NCI-H2196 (cell line): ENCODE results near the gene LAMC3.

Experiments
- DNase-seq: peaks from one replicate; lab custom pipeline; 2025; ENCODE audit not compliant: unreplicated experiment; lab: John Stamatoyannopoulos, UW

The LAMC3 gene

DNA sequence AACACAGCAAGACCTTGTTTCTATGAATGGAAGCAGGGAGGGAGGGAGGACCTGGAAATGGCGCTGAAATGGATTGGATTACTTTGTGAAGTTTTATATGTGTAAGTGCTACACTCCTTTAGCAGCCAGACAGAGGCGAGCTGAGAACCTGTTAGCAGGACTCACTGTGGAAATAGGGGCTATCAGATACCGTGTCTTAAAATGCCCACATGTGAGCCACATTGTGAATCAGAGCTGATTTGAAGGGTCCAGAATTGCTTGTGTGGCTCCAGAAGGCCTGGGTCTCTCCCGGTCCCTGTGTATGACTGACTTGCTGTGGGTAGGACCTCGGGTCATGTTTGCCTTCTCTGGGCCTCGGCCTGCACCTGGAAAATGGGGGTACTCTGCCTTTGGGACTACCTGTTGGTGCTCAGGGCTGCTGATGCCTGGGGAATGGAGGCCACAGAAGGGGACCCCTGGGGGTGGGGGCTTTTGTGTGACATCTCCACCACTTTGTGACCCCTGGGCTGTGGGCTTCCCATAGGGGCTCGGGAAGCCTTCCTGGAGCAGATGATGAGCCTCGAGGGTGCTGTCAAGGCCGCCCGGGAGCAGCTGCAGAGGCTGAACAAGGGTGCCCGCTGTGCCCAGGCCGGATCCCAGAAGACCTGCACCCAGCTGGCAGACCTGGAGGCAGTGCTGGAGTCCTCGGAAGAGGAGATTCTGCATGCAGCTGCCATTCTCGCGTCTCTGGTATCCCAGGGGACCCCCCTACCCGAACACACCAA lies 63.3 kb downstream of the LAMC3 start:
- DNase-seq = no peak

DNA sequence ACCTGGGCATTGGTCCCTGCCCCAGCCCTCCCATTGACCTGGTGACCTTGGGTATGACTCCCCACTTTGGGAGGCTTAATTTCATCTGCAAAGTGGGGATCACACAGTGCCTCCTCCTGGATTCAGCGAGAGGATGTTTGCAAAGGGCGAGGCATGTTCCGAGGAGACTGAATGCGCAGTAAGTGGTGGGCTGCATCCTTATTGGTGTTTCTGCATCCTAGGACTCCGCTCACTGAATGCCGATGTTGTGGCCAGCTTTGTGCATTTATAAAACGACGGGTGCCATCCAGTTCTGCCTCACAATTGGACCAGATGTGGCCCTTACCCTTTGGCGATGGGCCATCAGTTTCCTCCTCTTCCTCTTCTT lies 63.9 kb downstream of the LAMC3 start:
- no peak for DNase-seq

DNA sequence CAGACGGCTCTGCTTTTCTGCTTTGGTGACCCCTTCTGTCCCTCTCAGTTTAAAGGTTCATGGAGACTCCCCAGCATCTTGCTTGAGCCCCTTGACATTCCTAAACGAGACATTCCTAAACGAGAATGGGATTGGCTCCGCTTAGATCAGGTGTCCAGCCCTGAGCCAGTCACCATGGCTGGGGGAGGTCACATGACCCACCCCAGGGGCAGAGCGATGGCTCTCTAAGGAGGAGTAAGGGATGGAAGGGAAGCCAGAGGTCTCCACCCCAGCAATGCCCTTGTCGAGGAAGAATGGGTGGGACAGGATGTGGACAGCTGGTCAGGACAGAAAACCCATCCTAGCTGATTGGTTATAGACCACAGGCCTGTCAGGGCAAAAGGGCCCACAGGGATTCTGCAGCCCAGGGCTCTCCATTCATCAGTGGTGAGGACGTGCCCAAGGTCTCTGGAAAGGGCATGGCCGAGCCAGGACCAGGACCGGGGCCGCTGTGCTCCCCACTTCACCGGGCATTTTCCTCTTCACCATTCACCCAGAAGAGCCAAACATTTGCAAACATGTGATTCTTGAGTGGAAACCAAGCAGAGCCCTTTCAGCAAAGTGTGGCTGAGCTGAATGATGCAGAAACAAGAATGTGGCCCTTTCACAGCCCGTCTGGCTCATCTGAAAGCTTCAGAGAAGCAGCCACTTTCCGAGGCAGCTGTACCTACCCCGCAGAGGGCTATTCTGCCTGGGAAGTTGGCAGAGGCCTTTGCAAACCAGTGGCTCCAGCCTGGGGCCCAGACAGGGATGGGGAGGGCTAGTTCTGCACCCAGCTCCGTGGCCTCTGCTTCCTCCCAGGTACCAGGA lies 67.6 kb downstream of the LAMC3 start:
- DNase-seq = no peak

DNA sequence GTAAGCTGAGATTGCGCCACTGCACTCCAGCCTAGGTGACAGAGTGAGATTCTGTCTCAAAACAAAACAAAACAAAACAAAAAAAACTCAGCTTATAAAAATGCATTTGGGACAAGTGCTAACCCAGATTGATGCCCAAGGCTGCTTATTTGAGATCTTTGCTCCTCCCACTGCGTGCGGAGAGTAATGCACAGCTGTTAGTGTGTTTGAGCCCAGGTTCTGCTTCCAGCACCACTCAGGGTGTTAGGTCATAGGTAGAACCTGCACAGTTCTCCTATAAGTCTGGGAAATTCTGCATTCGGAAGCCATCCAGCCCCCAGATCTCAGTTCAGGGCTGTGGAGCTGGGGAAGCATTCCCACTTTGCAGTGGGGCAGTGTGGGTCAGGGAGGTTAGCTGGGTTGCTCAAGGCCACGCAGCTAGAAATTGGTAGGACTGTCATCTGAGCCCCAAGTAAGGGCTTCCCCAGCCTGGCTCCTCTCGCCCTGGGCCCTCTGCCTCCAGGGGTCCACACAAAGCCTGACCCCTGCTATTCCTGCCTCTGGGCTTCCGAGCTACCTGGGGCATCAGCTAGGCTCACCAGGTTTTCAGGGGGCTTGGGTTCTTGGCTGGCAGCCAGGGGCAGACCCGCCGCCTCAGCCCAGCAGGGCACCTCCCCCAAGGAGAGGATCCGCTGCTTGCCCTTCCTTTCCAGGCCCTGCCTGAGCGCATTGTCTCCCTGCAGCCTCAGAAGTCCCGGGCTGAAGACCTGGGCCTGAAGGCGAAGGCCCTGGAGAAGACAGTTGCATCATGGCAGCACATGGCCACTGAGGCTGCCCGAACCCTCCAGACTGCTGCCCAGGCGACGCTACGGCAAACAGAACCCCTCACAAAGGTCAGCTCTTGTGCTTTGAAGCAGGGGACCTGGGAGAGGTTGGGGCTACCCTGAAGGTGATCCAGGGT lies 69.7 kb downstream of the LAMC3 start:
- no peak for DNase-seq

DNA sequence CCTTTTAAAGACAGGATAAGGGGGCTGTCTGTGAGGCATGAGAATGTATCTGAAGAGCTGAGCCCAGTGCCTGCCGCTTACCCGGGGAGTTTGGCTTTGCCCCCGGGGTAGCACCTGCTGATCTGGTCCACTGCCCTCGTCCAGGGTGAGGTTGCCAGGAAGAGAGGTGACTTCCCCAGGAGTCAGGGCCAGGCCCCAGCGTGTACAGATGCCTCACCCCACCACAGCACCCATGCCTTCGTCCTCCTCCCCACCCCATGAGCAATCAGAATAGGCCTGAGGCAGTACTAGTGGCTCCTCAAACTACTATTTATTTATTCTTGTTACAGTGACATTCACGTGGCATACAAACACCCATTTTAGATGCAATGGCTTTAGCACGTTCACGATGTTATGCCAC lies 71.6 kb downstream of the LAMC3 start:
- no peak for DNase-seq

- no peak for DNase-seq
These were observed 72.9 kb downstream of the LAMC3 start for GRCh38 chr9:131081868-131082267.

- DNase-seq = no peak
These were observed 74.0 kb downstream of the LAMC3 start for GRCh38 chr9:131082774-131083512.

- no peak for DNase-seq
These were observed 75.8 kb downstream of the LAMC3 start for GRCh38 chr9:131084661-131085369.

DNA sequence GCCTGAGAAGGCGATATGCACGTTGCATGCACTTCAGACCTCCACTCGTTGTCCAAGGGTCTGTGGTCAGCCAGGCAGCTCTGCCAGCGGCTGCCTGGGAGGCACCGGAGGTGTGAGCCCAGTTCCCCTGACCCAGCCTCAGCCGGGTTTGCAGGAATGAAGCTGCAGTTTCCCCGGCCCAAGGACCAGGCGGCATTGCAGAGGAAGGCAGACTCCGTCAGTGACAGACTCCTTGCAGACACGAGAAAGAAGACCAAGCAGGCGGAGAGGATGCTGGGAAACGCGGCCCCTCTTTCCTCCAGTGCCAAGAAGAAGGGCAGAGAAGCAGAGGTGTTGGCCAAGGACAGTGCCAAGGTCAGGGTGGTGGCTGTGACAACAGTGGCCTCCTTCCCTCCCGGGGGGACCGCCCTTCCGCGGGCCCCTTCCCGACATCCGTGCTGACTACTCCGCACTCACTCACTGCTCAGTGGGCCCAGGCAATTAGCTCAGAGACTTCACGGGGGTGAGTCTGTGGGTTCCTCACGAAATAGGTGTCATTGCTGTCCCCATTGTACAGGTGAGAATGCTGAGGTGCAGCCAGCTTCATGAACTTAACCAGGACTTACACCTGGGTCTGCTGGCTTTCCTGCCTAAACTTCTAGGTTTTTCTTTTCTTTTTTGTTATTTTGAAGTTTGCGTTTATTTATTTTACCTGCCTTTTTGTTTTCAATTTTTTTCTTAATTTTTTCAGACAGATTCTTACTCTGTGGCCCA lies 76.6 kb downstream of the LAMC3 start:
- DNase-seq = no peak

DNA sequence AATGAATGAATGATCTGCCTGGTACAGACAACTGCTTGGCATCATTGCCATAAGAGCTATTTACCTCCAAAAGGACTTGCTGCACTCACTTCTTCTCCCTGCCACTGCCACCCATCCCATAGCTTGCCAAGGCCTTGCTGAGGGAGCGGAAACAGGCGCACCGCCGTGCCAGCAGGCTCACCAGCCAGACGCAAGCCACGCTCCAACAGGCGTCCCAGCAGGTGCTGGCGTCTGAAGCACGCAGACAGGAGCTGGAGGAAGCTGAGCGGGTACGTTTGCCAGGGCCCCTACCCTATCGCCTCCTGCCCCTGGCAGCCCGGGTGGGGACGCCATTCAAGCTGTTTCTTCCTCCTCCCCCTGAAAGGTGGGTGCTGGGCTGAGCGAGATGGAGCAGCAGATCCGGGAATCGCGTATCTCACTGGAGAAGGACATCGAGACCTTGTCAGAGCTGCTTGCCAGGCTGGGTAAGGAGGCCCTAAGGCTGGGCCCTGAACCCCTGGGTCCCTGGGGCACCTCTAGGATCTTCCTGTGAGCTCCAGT lies 78.5 kb downstream of the LAMC3 start:
- no peak for DNase-seq

GRCh38 chr9:131090025-131090787 lies 81.2 kb downstream of the LAMC3 start:
- DNase-seq = no peak

GRCh38 chr9:131091352-131091992 lies 82.5 kb downstream of the LAMC3 start:
- no peak for DNase-seq

DNA sequence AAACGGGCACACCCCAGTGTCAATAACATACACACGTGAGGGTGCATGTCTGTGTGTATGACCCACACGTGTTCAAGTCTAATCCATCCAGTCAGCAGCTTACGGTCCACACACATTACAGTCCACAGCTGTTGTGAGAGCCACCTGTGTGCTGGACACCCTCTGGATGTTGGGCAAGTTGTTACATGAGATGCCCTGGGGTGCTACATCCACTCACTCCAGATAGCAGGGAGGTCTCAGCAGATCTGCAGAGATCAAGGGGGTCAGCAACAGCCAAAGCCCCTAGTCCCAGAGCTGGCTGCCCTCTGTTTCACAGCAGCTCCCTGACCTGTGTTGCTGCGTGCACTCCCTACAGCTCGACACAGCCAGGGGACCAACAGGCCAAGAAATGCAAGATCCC lies 83.1 kb downstream of the LAMC3 start:
- no peak for DNase-seq

DNA sequence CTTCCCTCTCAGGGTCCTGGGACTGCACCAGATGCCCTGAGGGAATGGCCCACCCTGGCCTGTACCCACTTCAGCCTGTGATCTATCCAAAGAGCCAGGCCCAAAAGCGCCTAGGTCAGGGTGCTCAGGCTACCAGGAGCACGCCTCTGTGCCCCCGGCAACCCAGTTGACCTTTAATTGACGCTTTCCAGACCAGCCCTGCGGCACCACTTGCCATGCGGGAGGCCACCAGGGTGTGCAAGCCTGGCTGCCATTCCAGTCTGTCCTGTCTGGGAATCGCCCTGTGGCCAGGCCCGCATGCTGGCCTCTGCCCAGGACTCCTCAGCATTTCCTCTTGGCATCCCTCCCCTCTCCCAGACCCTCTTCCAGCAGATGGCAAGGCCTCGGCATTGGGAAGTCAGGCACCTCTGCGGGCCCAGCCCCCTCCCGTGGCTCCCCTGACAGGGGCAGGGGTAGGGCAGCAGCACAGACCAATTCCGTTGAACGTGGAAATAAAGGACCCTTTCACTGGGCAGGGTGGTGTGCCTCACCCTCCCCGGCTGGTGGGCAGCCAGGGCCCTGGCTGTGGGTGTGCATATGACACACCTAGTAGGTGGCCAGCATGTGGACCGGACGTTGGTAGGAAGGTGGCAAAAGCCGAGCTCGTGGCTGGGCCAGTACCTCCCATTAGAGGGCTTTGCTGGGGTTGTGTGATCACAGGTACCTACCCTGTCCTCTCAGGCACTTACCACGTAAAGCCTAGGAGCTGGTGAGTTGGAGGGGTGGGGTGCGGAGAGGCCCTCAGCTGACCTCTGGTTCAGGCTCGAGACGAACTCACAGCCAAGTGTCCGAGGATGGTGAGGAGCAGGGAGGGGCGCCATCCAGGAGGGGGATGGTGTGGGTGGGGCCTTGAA lies 83.8 kb downstream of the LAMC3 start:
- DNase-seq = no peak

DNA sequence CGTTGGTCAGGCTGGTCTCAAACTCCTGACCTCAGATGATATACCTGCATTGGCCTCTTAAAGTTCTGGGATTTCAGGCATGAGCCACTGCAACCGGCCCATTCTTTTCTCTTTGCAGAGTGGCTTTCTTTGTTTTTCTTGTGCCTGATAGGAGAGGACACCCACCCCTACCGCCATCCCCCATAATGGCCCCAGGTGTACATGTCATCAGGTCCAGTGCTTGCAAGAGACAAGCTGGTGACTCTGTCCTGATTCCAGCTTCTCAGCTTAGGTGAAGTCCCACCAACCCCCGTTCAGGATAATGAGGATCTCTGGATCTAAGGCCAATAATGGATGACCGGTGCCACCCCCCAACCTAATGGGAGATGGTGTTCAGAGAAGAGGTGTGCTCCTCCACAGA lies 85.0 kb downstream of the LAMC3 start:
- DNase-seq = no peak

DNA sequence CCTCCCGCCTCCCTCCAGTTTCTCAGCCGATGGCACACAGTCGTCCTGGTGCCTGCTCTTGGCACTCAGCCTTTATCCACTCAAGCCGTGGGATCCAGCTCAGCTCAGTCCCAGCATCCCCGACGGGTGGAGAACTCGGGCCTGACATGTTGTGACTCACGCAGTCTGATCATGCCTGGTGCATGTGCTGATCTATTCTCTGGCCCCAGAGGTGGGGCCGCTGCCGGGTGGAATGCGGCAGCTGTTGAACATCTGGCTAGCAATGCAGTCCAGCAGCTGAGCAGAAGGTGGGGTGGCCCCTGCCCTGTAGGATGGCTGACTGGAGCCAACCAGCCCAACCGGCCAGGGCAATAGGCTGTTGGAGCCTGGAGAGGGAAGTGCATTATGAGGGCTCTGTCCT lies 85.6 kb downstream of the LAMC3 start:
- DNase-seq = no peak
